Osteocyte (in vitro differentiated cells): ENCODE results near the gene ROR1. TPM values are rescaled to one million over a fixed set of nuclear protein-coding genes. Genes with fewer than 3 reads are reported as not detected.

Experiments used
- DNase-seq: peaks from one replicate; pipeline ENCODE4 v3.0.0; 2021; ENCODE audit warnings: mixed read lengths; ENCODE audit not compliant: unreplicated experiment; ENCODE audit errors: extremely low spot score
- H3K27ac Mint-ChIP-seq: one replicate; pipeline ENCODE4 v1.8.0; 2021; ENCODE audit warnings: mild to moderate bottlenecking, mixed read lengths; ENCODE audit not compliant: unreplicated experiment
- H3K27me3 Mint-ChIP-seq: one replicate; pipeline ENCODE4 v1.8.0; 2021; ENCODE audit warnings: mixed read lengths; ENCODE audit not compliant: unreplicated experiment
- H3K36me3 Mint-ChIP-seq: one replicate; pipeline ENCODE4 v1.8.0; 2021; ENCODE audit warnings: mixed read lengths; ENCODE audit not compliant: unreplicated experiment
- H3K4me1 Mint-ChIP-seq: one replicate; pipeline ENCODE4 v1.8.0; 2021; ENCODE audit warnings: mixed read lengths; ENCODE audit not compliant: unreplicated experiment
- H3K4me3 Mint-ChIP-seq: one replicate; pipeline ENCODE4 v1.8.0; 2021; ENCODE audit warnings: mild to moderate bottlenecking, moderate library complexity, mixed read lengths; ENCODE audit not compliant: unreplicated experiment
- H3K9me3 Mint-ChIP-seq: one replicate; pipeline ENCODE4 v1.8.0; 2021; ENCODE audit warnings: mixed read lengths; ENCODE audit not compliant: unreplicated experiment
- total RNA-seq: library from RNA; stranded (reverse); gene quantifications from 2 replicates; pipeline ENCODE4 v1.2.1, GENCODE V29; 2021
- TF ChIP-seq, protein P1 (sequence below): fragments of 200-600 bp; sonication (generic); IDR thresholded peaks from 2 replicates; pipeline ENCODE4 v1.5.0; 2021; ENCODE audit warnings: antibody characterized with exemption, mild to moderate bottlenecking, moderate library complexity

The ROR1 gene
- total RNA-seq, 1 donor from 2014 or later = 20.6 TPM

DNA sequence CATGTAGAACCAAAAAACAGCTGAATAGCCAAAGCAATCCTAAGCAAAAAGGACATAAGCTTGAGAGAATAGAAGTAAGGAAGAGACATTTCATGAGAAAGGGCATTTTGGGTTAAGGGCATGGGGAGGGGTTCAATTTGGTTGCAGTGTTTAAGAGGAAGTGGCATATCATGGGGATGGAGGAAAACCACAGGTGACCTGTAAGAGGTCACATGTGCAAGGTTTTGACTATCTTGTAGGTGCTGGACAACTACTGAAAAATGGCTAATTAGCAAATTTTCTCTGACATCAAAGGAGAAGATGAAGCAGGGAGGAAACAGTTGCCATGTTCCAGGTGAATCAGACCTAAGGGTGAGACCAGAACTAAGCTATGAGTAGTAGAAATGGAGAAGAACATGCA lies 31.3 kb upstream of the ROR1 start:
- Mint-ChIP-seq H3K9me3 (no peaks in the 10 kb centered on the region), H3K4me1 (peaks cover 26% of the 10 kb centered on the region), H3K4me3 (no peak overlapping the region), H3K27me3 (peaks cover 8% of the 10 kb centered on the region), H3K27ac (no peak overlapping the region), H3K36me3 (no peaks in the 10 kb centered on the region)
- no peak for DNase-seq
- TF ChIP-seq, protein P1, sequence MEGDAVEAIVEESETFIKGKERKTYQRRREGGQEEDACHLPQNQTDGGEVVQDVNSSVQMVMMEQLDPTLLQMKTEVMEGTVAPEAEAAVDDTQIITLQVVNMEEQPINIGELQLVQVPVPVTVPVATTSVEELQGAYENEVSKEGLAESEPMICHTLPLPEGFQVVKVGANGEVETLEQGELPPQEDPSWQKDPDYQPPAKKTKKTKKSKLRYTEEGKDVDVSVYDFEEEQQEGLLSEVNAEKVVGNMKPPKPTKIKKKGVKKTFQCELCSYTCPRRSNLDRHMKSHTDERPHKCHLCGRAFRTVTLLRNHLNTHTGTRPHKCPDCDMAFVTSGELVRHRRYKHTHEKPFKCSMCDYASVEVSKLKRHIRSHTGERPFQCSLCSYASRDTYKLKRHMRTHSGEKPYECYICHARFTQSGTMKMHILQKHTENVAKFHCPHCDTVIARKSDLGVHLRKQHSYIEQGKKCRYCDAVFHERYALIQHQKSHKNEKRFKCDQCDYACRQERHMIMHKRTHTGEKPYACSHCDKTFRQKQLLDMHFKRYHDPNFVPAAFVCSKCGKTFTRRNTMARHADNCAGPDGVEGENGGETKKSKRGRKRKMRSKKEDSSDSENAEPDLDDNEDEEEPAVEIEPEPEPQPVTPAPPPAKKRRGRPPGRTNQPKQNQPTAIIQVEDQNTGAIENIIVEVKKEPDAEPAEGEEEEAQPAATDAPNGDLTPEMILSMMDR = no peak

DNA sequence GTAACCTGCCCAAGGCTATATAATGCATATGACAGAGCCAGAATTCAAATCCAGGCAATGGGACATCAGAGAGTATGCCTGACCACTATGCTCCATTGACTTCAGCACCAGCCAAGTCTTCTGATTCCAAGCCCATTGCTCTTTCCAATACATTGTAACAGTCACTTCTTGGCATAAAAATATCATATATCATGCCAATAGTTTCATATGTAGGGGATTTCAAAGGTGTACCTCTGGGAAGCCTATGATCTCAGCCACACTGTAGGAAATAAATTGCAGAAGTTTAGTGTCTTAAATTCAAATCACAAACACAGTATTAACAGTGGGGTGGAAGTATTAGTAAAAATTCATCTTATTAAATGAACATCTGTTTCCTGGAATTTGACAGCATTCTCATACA lies 30.0 kb upstream of the ROR1 start:
- Mint-ChIP-seq H3K9me3 (no peaks in the 10 kb centered on the region), H3K27ac (no peak overlapping the region), H3K4me3 (no peak overlapping the region), H3K36me3 (no peaks in the 10 kb centered on the region), H3K4me1 (peaks cover 39% of the 10 kb centered on the region), H3K27me3 (peaks cover 8% of the 10 kb centered on the region)
- TF ChIP-seq, protein P1 = no peak
- DNase-seq = no peak

GRCh38 chr1:63746129-63746864 lies 27.5 kb upstream of the ROR1 start:
- H3K36me3 Mint-ChIP-seq = no peaks in the 10 kb centered on the region
- H3K4me3 Mint-ChIP-seq = peak overlapping the region; percentile 20
- TF ChIP-seq, protein P1 = no peak
- peaks cover 8% of the 10 kb centered on the region for H3K27me3 Mint-ChIP-seq
- H3K27ac Mint-ChIP-seq = peak overlapping the region; percentile 97
- peak; percentile 89 for DNase-seq
- peaks cover 49% of the 10 kb centered on the region for H3K4me1 Mint-ChIP-seq
- H3K9me3 Mint-ChIP-seq = no peaks in the 10 kb centered on the region

GRCh38 chr1:63747445-63747844 lies 26.4 kb upstream of the ROR1 start:
- Mint-ChIP-seq H3K4me1 (peaks cover 46% of the 10 kb centered on the region), H3K27me3 (peaks cover 3% of the 10 kb centered on the region), H3K9me3 (no peaks in the 10 kb centered on the region), H3K36me3 (no peaks in the 10 kb centered on the region), H3K4me3 (no peak overlapping the region), H3K27ac (peak overlapping the region; percentile 97)
- no peak for DNase-seq
- TF ChIP-seq, protein P1 = no peak

- Mint-ChIP-seq H3K36me3 (no peaks in the 10 kb centered on the region), H3K4me3 (no peak overlapping the region), H3K27me3 (peaks cover under 1% of the 10 kb centered on the region), H3K27ac (peak overlapping the region; percentile 97), H3K9me3 (no peaks in the 10 kb centered on the region), H3K4me1 (peaks cover 46% of the 10 kb centered on the region)
- no peak for DNase-seq
- TF ChIP-seq, protein P1 = no peak
Observed at GRCh38 chr1:63748046-63748580, 25.7 kb upstream of the ROR1 start.
